ENCODE data around the gene LEAP2.

Gene LEAP2

GRCh38 chr5:132826424-132827082, 46.9 kb upstream of the LEAP2 start:
- no peak overlapping the region for H3K4me3 ChIP-seq (IDR thresholded peaks at IDR 0.05; ENCODE audit: insufficient read depth, low read depth, low read length)
- H3K27me3 ChIP-seq (ENCODE audit: insufficient read depth, low read depth) = no peaks in the 10 kb centered on the region
- H3K36me3 ChIP-seq (ENCODE audit: insufficient read depth) = no peaks in the 10 kb centered on the region
- TF ChIP-seq, protein P1, sequence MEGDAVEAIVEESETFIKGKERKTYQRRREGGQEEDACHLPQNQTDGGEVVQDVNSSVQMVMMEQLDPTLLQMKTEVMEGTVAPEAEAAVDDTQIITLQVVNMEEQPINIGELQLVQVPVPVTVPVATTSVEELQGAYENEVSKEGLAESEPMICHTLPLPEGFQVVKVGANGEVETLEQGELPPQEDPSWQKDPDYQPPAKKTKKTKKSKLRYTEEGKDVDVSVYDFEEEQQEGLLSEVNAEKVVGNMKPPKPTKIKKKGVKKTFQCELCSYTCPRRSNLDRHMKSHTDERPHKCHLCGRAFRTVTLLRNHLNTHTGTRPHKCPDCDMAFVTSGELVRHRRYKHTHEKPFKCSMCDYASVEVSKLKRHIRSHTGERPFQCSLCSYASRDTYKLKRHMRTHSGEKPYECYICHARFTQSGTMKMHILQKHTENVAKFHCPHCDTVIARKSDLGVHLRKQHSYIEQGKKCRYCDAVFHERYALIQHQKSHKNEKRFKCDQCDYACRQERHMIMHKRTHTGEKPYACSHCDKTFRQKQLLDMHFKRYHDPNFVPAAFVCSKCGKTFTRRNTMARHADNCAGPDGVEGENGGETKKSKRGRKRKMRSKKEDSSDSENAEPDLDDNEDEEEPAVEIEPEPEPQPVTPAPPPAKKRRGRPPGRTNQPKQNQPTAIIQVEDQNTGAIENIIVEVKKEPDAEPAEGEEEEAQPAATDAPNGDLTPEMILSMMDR (conservative IDR thresholded peaks at IDR 0.05; ENCODE audit: low read depth, low read length) = no peak
- H3K4me2 ChIP-seq = no peak overlapping the region
- no peak overlapping the region for H3K9ac ChIP-seq
- H3K4me1 ChIP-seq (ENCODE audit: low read depth, poor library complexity, severe bottlenecking) = peaks cover 8% of the 10 kb centered on the region
- no peak overlapping the region for H2AFZ ChIP-seq (ENCODE audit: low read depth)
- H3K27ac ChIP-seq = no peak overlapping the region
- H3K79me2 ChIP-seq (ENCODE audit: insufficient read depth, low read depth) = no peaks in the 10 kb centered on the region
- H4K20me1 ChIP-seq (ENCODE audit: insufficient read depth) = no peaks in the 10 kb centered on the region

- peaks cover 8% of the 10 kb centered on the region for H3K4me1 ChIP-seq (ENCODE audit: low read depth, poor library complexity, severe bottlenecking)
- H3K9ac ChIP-seq = no peak overlapping the region
- H3K27me3 ChIP-seq (ENCODE audit: insufficient read depth, low read depth) = no peaks in the 10 kb centered on the region
- H3K36me3 ChIP-seq (ENCODE audit: insufficient read depth) = no peaks in the 10 kb centered on the region
- H3K4me3 ChIP-seq (IDR thresholded peaks at IDR 0.05; ENCODE audit: insufficient read depth, low read depth, low read length) = no peak overlapping the region
- TF ChIP-seq, protein P1 (conservative IDR thresholded peaks at IDR 0.05; ENCODE audit: low read depth, low read length) = no peak
- H4K20me1 ChIP-seq (ENCODE audit: insufficient read depth) = no peaks in the 10 kb centered on the region
- H3K27ac ChIP-seq = no peak overlapping the region
- no peak overlapping the region for H3K4me2 ChIP-seq
- no peaks in the 10 kb centered on the region for H3K79me2 ChIP-seq (ENCODE audit: insufficient read depth, low read depth)
- no peak overlapping the region for H2AFZ ChIP-seq (ENCODE audit: low read depth)
These were observed 45.4 kb upstream of the LEAP2 start for GRCh38 chr5:132827943-132828673.

- no peak overlapping the region for H2AFZ ChIP-seq (ENCODE audit: low read depth)
- TF ChIP-seq, protein P1 (conservative IDR thresholded peaks at IDR 0.05; ENCODE audit: low read depth, low read length) = no peak
- H3K79me2 ChIP-seq (ENCODE audit: insufficient read depth, low read depth) = no peaks in the 10 kb centered on the region
- no peak overlapping the region for H3K4me3 ChIP-seq (IDR thresholded peaks at IDR 0.05; ENCODE audit: insufficient read depth, low read depth, low read length)
- no peaks in the 10 kb centered on the region for H3K27me3 ChIP-seq (ENCODE audit: insufficient read depth, low read depth)
- no peak overlapping the region for H3K27ac ChIP-seq
- no peaks in the 10 kb centered on the region for H4K20me1 ChIP-seq (ENCODE audit: insufficient read depth)
- no peaks in the 10 kb centered on the region for H3K36me3 ChIP-seq (ENCODE audit: insufficient read depth)
- H3K9ac ChIP-seq = no peak overlapping the region
- no peak overlapping the region; the same call in 1 of the 2 replicates for H3K4me2 ChIP-seq
- H3K4me1 ChIP-seq (ENCODE audit: low read depth, poor library complexity, severe bottlenecking) = peaks cover 8% of the 10 kb centered on the region
These were observed 44.5 kb upstream of the LEAP2 start for GRCh38 chr5:132828846-132829494.

GRCh38 chr5:132829742-132830435, 43.6 kb upstream of the LEAP2 start:
- Histone ChIP-seq H2AFZ (ENCODE audit: low read depth) (peak overlapping the region; percentile 93), H3K79me2 (ENCODE audit: insufficient read depth, low read depth) (no peaks in the 10 kb centered on the region), H3K36me3 (ENCODE audit: insufficient read depth) (no peaks in the 10 kb centered on the region), H3K4me1 (ENCODE audit: low read depth, poor library complexity, severe bottlenecking) (peaks cover 8% of the 10 kb centered on the region), H3K27ac (no peak overlapping the region), H4K20me1 (ENCODE audit: insufficient read depth) (no peaks in the 10 kb centered on the region), H3K4me3 (IDR thresholded peaks at IDR 0.05; ENCODE audit: insufficient read depth, low read depth, low read length) (no peak overlapping the region), H3K9ac (peak overlapping the region; percentile 83), H3K4me2 (peak overlapping the region; percentile 53), H3K27me3 (ENCODE audit: insufficient read depth, low read depth) (no peaks in the 10 kb centered on the region)
- TF ChIP-seq, protein P1 (conservative IDR thresholded peaks at IDR 0.05; ENCODE audit: low read depth, low read length) = peak; percentile 59
